Osteoblast (primary cell): ENCODE data around the gene DICER1. TPM values are rescaled to one million over a fixed set of nuclear protein-coding genes. Genes with fewer than 3 reads are reported as not detected.

ENCODE experiments used
- DNase-seq: peaks from one replicate; pipeline ENCODE4 v3.0.0; 2011; ENCODE audit warnings: low spot score, mixed read lengths; ENCODE audit not compliant: insufficient read length; ENCODE audit errors: missing footprints
- H2AFZ ChIP-seq: 2 replicates; pipeline ENCODE4 v1.6.0; 2011; ENCODE audit warnings: mild to moderate bottlenecking, low read length
- H3K27ac ChIP-seq: 2 replicates; pipeline ENCODE4 v1.5.1; 2011; ENCODE audit warnings: mild to moderate bottlenecking, low read depth, low read length, moderate library complexity
- H3K27me3 ChIP-seq: 2 replicates; pipeline ENCODE4 v1.6.0; 2012; ENCODE audit warnings: mild to moderate bottlenecking, control low read depth, inconsistent platforms, low read length, moderate library complexity; ENCODE audit not compliant: insufficient read depth
- H3K36me3 ChIP-seq: 2 replicates; pipeline ENCODE4 v1.5.1; 2011; ENCODE audit warnings: mild to moderate bottlenecking, low read length, control low read depth, moderate library complexity; ENCODE audit not compliant: insufficient read depth
- H3K4me1 ChIP-seq: 2 replicates; pipeline ENCODE4 v1.5.1; 2011; ENCODE audit warnings: mild to moderate bottlenecking, low read length, control low read depth, moderate library complexity; ENCODE audit not compliant: insufficient read depth
- H3K4me2 ChIP-seq: 2 replicates; pipeline ENCODE4 v1.6.0; 2011; ENCODE audit warnings: mild to moderate bottlenecking, low read length; ENCODE audit not compliant: insufficient read depth
- H3K4me3 ChIP-seq: fragments of 200-600 bp; sonication (generic); 3 replicates; pipeline ENCODE4 v1.5.1; 2012; ENCODE audit warnings: mild to moderate bottlenecking, low read length, inconsistent platforms; ENCODE audit not compliant: insufficient read depth
- H3K79me2 ChIP-seq: 2 replicates; pipeline ENCODE4 v1.6.0; 2012; ENCODE audit warnings: mild to moderate bottlenecking, low read length, control low read depth, inconsistent platforms; ENCODE audit not compliant: insufficient read depth
- H3K9me3 ChIP-seq: 2 replicates; pipeline ENCODE4 v1.5.1; 2011; ENCODE audit warnings: low read depth, low read length, control low read depth
- H4K20me1 ChIP-seq: 2 replicates; pipeline ENCODE4 v1.6.0; 2012; ENCODE audit warnings: mild to moderate bottlenecking, low read length, control low read depth; ENCODE audit not compliant: insufficient read depth
- CTCF ChIP-seq: IDR thresholded peaks from 2 replicates; pipeline ENCODE4 v1.5.1; 2011; ENCODE audit warnings: mild to moderate bottlenecking, low read depth, low read length, moderate library complexity; ENCODE audit errors: extremely low read depth
- total RNA-seq: library from RNA; depleted of rRNA; stranded (reverse); fragments of >200 nt; gene quantifications from 2 replicates; pipeline ENCODE4 v1.2.3, GENCODE V29; 2012

Gene DICER1
- total RNA-seq, 1 donor: 53.6 TPM

- no peak overlapping the region for H3K27ac ChIP-seq
- H3K79me2 ChIP-seq: no peaks in the 10 kb centered on the region
- TF ChIP-seq CTCF: no peak
- peaks cover 20% of the 10 kb centered on the region for H3K4me1 ChIP-seq
- no peak overlapping the region for H3K4me3 ChIP-seq
- peaks cover 47% of the 10 kb centered on the region for H3K27me3 ChIP-seq
- no peaks in the 10 kb centered on the region for H4K20me1 ChIP-seq
- no peaks in the 10 kb centered on the region for H3K9me3 ChIP-seq
- H3K4me2 ChIP-seq: peak overlapping the region; percentile 21
- DNase-seq: no peak
- H2AFZ ChIP-seq: no peak overlapping the region
- H3K36me3 ChIP-seq: no peaks in the 10 kb centered on the region
Measured at GRCh38 chr14:95043314-95043713, 114.0 kb downstream of the DICER1 start.

- no peak for TF ChIP-seq CTCF
- H3K79me2 ChIP-seq: no peaks in the 10 kb centered on the region
- H3K4me1 ChIP-seq: peaks cover 20% of the 10 kb centered on the region
- peak overlapping the region; percentile 4 for H3K4me3 ChIP-seq
- no peak for DNase-seq
- H3K27me3 ChIP-seq: peaks cover 37% of the 10 kb centered on the region
- no peaks in the 10 kb centered on the region for H3K9me3 ChIP-seq
- H3K4me2 ChIP-seq: peak overlapping the region; percentile 54
- H4K20me1 ChIP-seq: no peaks in the 10 kb centered on the region
- H2AFZ ChIP-seq: peak overlapping the region; percentile 47
- H3K36me3 ChIP-seq: no peaks in the 10 kb centered on the region
- H3K27ac ChIP-seq: no peak overlapping the region
Measured at GRCh38 chr14:95041477-95042020, 115.8 kb downstream of the DICER1 start.

- Histone ChIP-seq H3K4me3 (peak overlapping the region; percentile 4), H3K36me3 (no peaks in the 10 kb centered on the region), H2AFZ (peak overlapping the region; percentile 47), H3K4me2 (peak overlapping the region; percentile 54), H4K20me1 (no peaks in the 10 kb centered on the region), H3K27ac (no peak overlapping the region), H3K9me3 (no peaks in the 10 kb centered on the region), H3K27me3 (peaks cover 32% of the 10 kb centered on the region), H3K4me1 (peaks cover 20% of the 10 kb centered on the region), H3K79me2 (no peaks in the 10 kb centered on the region)
- no peak for TF ChIP-seq CTCF
- DNase-seq: peak; percentile 89
Measured at GRCh38 chr14:95040708-95041476, 116.4 kb downstream of the DICER1 start.

- Histone ChIP-seq H3K27me3 (peaks cover 29% of the 10 kb centered on the region), H2AFZ (no peak overlapping the region), H3K9me3 (no peaks in the 10 kb centered on the region), H3K79me2 (no peaks in the 10 kb centered on the region), H3K36me3 (no peaks in the 10 kb centered on the region), H3K27ac (no peak overlapping the region), H3K4me3 (no peak overlapping the region), H3K4me1 (peaks cover 20% of the 10 kb centered on the region), H3K4me2 (no peak overlapping the region), H4K20me1 (no peaks in the 10 kb centered on the region)
- no peak for TF ChIP-seq CTCF
- no peak for DNase-seq
Measured at GRCh38 chr14:95039993-95040348, 117.4 kb downstream of the DICER1 start.
